HPDE6-E6E7 (cell line): ENCODE measurements around the gene KIAA1549.

Source experiments
- DNase-seq: peaks from one replicate; pipeline ENCODE4 v3.0.0; 2011; ENCODE audit warnings: missing footprints; ENCODE audit errors: extremely low spot score

Gene KIAA1549

DNA sequence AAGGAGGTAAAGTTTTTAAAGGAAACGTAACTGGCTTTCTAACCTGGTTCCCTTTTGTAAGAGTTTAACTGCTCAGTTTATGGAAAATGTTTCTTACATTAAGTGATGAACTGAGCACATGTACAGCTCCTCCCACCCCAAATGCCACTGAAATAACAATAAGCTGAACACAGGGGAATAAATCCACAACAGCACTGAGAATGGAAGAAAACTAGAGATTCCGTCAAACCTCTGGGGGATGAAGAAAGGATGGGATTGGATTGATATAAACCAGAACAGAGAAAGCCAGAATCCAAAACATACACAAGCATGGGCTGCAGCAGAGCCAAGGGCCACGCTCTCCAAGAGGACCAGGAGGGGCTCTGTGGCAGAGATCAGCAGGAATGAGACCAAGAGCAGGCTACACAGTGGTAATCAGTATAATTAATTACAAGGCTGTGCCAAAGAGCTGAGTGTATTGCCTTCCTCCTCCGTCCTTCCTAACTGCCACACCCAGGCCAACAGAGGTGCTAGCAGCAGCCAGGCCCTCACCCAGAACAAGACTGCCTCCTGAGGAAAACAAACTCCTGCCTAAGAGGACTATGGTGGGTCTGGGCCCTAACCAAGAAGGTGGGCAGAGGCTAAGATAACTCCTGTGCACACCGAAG is 73.9 kb downstream of the KIAA1549 start:
- DNase-seq = no peak

DNA sequence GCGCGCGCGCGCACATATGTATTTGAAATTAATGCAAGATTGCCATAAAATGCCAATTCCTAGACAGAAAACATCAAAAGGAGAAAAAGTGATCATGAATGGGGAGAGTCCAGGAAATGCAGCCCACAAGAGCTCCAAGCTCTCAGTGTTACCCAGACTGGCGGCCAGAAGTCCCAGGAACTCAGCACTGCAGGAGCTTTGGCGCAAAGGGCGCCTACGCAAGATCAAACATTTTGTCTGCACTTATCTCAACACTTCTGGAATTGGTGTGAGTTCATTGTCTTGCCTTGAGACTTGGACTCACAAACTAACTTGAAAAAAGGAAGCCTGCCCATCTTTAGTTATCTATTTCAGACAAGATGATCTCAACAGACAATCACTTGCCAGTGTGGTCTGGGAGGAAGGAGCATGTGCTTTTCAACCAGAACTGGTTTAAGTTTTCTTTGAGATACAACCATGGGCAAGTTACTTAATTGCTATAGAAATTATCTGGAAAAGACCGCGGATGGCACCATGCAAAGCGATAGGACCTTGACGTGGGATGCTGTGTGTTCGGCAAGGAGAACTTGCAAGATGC is 77.2 kb downstream of the KIAA1549 start:
- DNase-seq = no peak

DNA sequence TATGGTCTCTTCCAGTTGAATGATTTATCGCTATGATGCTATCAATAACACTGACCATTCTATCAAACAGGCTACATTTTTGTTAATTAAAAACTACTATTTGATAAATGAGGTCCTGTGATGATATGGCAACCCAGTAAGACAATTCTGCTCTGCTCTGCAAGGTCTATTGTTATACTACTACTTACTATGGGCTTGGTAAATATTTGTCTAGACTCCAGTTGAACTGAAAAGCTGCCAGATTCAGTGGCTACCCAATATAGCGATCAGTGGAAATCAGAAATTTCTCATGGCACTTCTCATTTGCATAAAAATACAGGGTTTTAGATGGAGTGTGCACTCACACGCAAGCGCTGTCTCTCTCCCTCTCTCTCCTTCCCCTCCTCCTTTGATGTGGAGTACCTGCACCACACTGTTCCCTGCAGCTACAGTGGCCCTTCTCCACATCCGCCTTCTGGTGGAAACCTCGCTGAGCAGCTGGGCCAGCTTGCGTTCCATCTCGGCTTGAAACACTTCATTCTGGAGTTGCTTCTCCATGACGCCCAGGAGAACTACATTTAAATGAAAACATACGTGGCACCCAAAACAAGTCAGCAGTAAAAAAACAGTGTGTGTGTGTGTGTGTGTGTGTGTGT is 77.9 kb downstream of the KIAA1549 start:
- no peak for DNase-seq

DNA sequence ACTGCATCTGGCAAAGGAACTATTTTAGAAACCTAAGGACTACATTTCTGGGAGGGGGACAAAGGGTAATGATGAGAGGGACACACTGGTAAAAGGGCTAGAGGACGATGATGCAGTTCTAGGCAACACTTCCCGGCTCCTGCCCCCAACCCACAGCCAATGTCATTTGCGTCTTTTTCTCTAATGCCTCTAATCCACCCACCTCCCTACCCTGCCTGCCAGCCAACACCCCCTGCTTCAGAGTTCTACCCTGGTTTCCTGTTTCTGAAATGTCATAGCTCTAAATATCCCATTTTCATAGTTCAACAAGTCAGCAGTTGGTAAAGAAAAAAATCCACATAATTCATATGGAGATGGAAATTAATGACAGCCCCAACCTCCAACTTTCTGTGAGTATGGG is 79.0 kb downstream of the KIAA1549 start:
- DNase-seq = no peak

DNA sequence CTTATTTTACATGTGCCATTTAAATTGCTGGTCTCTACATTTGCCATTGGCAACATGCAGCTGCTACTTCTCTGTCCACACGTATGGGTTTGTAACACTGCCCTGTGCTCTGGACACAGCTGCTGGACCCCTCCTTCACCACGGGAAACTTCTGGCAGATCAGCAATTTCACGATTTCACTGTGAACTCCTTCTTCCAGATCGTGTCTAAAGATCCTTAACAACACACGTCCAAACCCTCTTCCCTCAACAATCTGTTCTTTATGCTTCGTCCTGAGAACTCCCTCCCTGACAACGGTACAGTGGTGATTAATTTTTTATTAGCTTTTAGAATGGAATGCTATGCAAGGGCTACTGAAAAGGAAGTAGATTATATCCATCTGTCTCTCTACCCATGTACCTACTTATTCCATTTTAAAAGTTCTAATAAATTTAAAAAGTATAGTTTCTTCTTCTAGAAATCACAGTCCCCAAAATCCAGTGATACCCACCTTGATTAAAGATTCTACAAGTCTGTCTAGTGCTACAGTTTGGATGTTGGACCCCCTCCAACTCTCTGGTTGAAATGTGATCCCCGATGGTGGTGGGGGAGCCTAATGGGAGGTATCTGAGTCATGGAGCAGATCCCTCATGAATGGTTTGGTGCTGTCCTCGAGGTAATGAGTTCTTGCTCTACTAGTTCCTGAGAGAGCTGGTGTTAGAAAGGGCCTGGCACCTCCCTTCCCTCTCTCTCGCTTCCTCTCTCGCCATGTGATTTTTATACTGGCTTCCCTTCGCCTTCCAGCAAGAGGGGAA is 81.0 kb downstream of the KIAA1549 start:
- DNase-seq = no peak

DNA sequence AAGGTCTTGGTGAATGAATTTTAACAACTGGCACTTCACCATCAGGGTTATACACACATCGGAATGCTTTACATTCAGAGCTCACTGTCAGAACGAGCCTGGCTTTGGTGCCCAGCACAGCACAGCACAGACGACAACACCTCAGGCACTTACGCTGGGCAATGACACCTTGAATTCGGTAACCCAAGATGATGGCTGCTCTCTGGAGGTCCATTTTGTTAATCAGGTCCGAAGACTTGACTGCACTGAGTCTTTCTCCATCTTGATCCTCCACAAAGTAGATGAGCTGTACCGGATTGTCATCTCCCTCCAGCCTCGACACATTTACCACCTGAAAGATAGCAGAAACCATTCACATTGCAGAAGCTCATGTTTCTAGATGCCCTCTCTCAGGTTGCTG is 82.4 kb downstream of the KIAA1549 start:
- no peak for DNase-seq

DNA sequence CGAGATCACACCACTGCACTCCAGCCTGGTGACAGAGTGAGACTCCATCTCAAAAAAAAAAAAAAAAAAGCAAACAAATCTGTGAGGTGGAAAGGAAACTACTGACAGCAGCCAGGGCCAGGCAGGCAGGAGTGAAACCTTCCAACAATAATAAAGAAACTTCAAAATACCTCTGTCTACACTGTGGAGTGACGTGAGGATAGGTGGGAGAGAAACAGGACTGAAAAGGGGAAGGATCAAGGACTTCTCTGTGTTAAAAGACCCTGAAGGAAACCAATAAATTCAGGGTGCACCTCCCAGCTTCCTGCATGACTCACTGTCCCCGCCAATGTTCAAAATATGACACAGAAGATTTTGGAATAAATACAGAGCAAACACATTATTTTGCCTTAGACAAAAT is 82.9 kb downstream of the KIAA1549 start:
- no peak for DNase-seq

DNA sequence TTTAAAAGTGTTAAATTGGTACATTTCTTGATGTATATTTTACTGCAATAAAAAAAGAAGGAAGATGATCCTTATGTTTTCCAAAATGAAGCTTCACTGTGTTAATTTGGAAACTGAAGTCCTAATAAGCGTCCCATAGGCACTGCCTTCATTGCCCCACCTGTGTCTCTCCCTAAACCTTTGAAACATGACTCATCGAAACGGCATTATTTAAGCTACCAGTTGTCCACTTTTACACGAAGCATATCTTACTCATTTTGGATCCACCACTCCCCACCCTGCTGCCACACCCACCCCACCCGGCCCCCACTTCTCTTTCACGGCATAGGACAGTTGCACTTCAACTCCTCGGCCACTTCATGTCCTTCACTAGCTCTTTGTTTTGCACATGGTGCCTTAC is 85.5 kb downstream of the KIAA1549 start:
- no peak for DNase-seq

DNA sequence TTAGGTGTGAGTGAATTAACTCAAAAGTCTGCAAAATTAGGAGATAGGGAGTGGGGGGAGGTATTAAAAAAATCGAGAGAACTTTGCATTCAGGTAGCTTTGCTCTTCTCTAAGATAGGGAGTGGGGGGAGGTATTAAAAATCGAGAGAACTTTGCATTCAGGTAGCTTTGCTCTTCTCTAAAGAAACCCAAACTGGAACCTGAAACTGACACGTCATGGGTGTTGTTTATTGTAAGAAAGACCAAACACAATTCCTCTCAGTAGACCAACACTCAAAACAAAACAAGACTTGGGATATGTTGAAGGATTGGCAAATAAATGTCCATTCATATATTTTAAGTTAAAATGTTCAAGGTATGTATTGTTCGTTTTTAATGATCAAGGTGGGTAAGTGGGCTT is 87.9 kb downstream of the KIAA1549 start:
- DNase-seq = no peak

DNA sequence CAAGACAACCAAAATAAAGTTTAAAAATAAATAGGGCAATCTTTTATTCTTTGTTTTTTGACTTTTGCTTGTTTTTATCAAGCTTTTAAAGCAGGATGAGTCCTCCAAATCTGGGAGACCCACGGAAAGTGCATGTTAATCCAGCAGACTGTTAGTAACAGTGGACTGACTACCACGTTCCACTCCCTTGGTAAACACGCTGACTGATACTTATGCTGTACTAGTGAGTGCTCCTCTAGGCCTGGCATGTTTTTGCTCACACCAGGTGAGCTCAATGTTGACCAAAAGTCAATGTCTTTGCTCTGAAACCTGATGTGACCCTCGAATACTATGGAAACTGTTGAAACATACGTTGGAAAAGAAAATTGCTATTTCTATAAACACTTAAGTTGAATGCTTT is 88.4 kb downstream of the KIAA1549 start:
- DNase-seq = no peak

DNA sequence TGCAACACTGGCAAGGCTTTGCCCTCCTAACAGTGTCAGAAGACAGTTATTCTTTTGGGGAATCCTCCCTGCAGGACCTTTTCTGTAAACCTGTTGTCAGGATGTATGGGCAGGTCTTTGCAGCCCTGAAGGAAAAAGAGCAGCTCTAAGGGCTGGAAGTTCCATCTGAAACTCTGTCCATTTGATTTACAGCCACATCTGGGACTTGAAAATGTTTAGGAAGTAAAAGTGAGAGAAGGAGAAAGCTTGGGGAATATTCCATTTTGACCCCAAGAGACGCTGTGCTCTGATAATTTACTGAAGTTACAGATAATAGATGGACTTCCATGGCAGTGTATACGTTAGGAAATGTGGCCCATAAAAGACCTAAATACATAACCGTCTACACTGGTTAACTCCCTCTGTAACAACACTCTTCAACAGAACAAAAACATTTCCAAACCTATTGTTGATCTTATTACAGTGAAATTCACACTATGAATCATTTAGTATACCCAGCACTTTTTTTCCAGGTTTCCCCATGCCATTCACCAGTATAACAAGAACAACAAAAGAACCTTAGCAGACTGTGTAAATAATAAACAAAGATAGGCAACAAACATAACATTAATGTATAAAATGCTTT is 89.1 kb downstream of the KIAA1549 start:
- DNase-seq = no peak

DNA sequence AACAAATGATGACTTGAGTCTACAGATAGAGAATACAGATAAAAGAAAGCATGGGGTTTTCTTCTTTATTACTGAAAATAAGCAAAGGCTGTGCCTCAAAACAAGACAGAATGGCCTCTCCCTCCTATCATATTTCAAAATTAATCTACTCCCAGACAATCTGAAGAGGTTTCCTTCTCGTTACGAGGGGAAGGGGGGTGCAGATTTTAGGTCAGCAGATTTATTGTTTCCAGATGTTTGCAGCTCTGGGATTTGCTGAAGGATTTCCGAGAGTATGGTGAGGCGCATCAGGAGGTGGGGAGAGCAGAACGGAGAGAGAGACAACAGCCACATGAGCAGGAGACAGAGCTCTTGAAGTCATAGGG is 89.8 kb downstream of the KIAA1549 start:
- no peak for DNase-seq

DNA sequence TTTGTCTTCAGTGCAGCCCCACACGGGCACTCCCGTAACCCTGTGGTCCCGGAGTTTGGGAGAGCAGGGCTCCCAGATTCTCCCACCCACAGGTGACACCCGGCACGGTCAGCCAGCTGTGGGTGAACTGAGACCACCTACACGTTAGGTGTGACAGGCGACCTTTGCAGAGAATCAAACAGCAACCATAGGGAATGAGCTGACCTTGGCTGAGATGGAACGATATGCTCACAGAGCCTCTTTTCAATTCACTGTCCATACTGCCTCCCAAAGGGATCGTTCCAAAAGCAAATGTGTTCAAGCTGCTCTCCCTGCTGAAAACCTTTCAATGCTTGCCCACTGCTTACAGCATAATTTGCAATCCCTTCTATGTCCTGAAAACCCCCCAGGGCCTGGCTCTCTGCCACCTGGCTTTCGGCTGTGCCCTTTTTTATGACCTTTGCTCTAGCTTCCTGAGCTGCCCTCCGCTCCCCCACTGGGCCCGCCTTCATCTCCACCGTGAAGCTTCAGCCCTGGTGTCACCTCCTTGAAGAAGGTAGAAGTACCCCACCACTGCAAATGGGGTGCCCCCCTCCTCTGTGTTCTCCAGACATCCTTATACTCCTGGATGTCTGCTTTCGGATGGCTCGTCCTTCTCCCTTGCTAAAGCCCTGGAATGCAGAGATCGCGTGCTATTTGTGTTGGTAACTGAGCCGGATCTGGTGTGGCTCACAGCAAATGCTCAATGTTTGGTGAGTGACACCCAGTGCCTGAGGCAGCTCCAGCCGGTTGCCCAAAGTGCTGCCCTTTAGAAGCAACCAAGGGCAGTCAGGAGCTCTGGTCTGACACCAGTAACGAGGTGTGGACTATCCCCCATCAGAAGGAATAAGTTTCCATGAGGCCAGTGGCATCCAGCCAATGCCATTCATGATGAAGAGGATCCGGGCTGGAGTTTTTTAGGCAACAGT is 90.4 kb downstream of the KIAA1549 start:
- no peak for DNase-seq

DNA sequence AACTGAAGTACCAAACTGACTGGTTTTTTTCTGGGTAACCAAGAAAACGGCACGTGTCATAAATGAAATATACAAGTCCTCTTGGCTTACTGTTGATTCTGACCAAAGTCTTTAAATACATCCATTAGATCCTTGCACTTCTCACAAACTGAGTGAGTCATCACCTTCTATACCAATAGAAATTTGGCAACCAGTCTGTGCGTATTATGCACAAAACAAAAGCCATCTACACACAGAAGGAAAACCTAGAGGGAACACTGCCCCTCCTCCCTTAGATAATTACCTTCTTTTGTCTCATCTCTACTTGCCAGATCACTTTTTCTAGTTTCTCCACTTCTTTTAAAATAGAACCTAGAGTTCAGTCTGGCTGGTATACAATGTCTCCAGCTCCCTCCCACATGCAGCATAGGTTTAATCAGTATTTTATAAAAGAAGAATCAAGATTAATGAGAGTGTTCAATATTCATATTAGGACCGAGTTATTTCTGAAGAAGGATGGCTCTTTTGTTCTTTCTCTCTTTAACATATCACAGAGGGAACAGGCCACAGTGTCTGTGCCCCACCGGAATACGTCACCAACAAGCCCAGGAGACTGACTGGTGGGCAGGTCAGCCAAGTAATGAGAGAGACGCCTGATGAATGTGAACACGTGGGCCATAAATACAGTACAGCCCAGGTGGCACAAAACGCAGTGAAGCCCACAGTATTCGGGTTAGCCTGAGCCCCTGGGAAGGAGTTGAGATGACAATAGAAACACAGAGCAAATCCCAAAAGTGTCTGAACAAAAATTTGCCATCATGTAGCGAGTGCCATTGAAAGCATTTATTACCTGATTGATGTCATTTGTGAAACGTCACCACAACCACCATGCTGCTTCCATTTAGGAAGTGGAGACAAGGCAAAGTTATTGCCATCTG is 91.3 kb downstream of the KIAA1549 start:
- no peak for DNase-seq

DNA sequence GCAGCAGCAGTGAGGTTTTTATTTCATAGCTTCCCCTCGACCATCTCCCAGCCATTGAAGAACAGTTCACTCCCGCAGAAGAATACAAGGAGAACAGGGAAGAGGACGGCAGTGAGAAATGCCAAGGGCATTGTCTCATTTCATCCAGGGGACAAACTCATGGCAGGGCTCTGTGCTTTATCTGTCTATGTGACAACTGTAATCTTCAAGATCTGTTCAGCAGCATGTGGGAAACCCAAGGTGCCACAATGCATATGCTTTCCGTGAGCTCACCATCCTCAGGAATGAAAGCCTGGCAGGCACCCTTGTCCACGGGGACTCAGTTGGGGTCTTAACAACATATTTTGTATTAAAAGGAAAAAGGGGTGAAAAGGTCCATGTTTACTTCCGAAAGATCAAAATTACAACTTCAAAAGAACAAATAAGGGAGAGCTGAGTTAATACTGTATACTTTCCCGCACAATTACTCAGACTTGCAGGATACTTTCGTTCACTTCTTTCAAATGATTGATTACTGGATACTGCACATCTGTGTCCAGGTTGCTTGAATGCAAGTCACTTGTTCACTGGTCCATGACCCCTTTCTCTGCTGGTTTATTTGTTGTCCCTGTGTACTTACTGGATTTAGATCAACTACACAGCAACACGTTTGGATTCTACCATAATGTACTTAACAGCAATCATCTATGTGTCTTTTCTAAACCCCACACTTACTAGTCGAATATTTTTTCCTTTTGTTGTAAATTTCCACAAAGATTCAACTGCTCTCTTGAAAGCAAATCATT is 93.1 kb downstream of the KIAA1549 start:
- DNase-seq = no peak

DNA sequence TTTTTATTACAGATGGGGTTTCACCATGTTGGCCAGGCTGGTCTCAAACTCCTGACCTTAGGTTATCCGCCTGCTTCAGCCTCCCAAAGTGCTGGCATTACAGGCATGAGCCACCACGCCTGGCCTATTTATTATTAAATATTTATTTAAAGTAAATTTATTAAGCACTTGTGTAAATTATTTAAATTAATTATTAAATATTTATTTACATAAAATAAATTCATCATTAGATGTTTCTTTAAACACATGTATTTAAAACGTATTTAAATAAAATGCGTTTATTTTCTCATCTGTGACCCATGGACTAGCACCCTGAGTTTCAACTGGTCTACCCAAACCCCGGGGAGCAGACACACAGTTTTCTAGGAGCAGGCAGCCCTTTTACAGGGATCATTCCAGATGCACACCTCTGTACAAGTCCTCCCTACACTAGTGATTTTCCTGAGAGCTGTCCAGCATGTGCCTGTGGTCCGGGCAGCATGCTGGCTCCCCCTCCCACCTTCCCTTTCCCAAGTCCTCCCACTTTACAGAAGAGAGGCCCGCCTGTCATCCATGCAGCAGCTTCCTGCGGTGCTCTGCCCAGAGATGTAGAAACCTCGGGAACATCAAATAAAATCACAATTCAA is 94.0 kb downstream of the KIAA1549 start:
- no peak for DNase-seq

DNA sequence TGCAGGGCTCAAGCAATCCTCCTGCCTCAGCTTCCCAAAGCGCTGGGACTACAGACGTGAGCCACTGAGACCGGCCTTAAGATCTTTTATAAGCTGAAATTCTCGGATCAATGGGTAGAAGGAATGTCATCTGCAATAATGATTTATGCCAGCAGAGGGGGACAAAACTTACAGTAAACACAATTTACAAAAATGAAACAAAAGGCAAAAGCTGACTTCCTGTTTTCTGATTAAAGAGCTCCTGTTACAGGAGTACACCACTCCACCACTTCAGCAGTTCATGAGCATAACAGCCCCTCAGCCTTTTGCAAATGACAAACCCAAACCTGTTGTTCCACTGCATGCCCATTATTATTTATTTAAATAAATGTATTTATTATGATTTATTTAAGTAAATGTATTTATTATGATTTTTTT is 94.7 kb downstream of the KIAA1549 start:
- DNase-seq = no peak

DNA sequence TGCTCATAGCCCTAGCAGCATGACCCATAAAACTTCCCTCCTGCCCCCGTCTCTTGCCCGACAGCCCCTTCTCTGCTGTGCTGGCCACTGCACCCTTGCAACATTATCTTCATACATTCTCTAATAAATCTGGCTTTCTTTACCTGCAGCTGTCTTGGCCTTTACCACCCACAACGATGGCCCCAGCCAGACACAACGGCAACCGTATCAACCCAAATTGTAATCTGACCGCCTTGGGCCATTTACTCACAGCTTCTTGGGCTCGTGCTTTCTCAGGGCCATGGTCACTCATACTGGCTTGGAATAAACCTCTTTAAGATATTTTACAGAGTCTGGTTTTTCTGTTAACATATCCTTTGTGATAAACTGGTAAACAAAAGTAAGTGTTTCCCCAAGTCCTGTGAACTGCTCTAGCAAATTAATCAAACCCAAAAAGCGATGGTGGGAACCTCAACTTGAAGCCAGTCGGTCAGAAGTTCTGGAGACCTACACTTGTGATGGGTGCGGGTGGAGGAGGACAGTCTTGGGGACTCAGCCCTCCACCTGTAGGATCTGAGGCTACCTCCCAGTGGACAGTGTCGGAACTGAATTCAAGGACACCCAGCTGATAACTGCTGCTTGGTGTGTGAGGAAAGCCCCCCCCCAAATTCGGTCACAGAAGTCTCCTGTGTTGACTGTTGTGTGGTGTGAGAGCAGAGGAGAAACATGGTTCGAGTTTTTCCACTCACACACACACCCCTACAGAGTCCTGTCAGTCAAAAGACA is 95.6 kb downstream of the KIAA1549 start:
- DNase-seq = no peak
